Measurements from ENCODE around the gene C2orf76. TPM values are rescaled to one million over a fixed set of nuclear protein-coding genes. Genes with fewer than 3 reads are reported as not detected.
A peak's percentile ranks its signal among the peaks of the same experiment; 100 is the strongest.

Gene C2orf76
- total RNA-seq, 1 experiment from 2014 or later = 5.7 TPM

- Histone ChIP-seq H3K4me2 (ENCODE audit: insufficient read depth, insufficient read length, low read length) (no peak overlapping the region), H3K56ac (ENCODE audit: insufficient read length, low read depth, low read length) (no peak overlapping the region), H3K79me2 (ENCODE audit: insufficient read depth, low read length) (no peaks in the 10 kb centered on the region), H2BK120ac (ENCODE audit: low read depth, low read length, poor library complexity, severe bottlenecking) (no peak overlapping the region), H3K27me3 (ENCODE audit: insufficient read depth, low read length) (no peaks in the 10 kb centered on the region), H2BK12ac (ENCODE audit: insufficient read length, low read depth, low read length) (no peak overlapping the region), H3K4ac (ENCODE audit: low read depth, low read length) (no peak overlapping the region), H3K9me3 (ENCODE audit: control insufficient read depth, low read depth, low read length) (no peaks in the 10 kb centered on the region), H2AK5ac (ENCODE audit: insufficient read length, low read length) (no peak overlapping the region), H3T11ph (ENCODE audit: low read length) (no peak overlapping the region), H3K23ac (ENCODE audit: insufficient read length, low read depth, low read length) (no peak overlapping the region), H3K4me1 (ENCODE audit: insufficient read depth, low read length) (no peaks in the 10 kb centered on the region; the same call in 1 of the 2 replicates), H3K14ac (ENCODE audit: insufficient read depth, low read length) (no peak overlapping the region), H3K79me1 (ENCODE audit: insufficient read depth, low read depth, low read length, poor library complexity, severe bottlenecking) (no peaks in the 10 kb centered on the region), H4K91ac (ENCODE audit: insufficient read length, low read depth, low read length) (no peak overlapping the region), H3K27ac (ENCODE audit: insufficient read length, low read depth, low read length) (no peak overlapping the region), H2BK5ac (ENCODE audit: insufficient read length, low read length) (no peak overlapping the region), H3K23me2 (ENCODE audit: insufficient read length, low read depth, low read length, poor library complexity, severe bottlenecking) (no peaks in the 10 kb centered on the region), H2BK20ac (ENCODE audit: low read depth, low read length, poor library complexity, severe bottlenecking) (no peak overlapping the region), H2AFZ (ENCODE audit: low read length) (no peak overlapping the region), H3K18ac (ENCODE audit: insufficient read length, low read depth, low read length) (no peak overlapping the region), H4K8ac (replicated peaks; ENCODE audit: insufficient read length, low read depth, low read length) (no peak overlapping the region), H2BK15ac (ENCODE audit: low read depth, low read length) (no peak overlapping the region), H3K9ac (ENCODE audit: extremely low read depth, insufficient read length, low read length) (no peak overlapping the region), H4K20me1 (ENCODE audit: control insufficient read depth, insufficient read depth, insufficient read length) (no peaks in the 10 kb centered on the region), H4K5ac (ENCODE audit: insufficient read length, low read depth, low read length) (no peak overlapping the region)
- H3K9me3 Mint-ChIP-seq = no peaks in the 10 kb centered on the region
- H3K27ac Mint-ChIP-seq = peak overlapping the region in 1 of 3 experiments; percentile 84; a peak in 1 of 7 replicates
- no CpG with 5 or more reads among the region's 11 CpGs for whole genome bisulfite sequencing (ENCODE audit: extremely low coverage, insufficient read length, low lambda C conversion rate)
- DNase-seq = no peak
- H3K27me3 Mint-ChIP-seq (ENCODE audit: low read depth) = no peaks in the 10 kb centered on the region
- peaks cover 0 to 11% (median 4%) of the 10 kb centered on the region in 3 experiments; a peak in 6 of 7 replicates for H3K36me3 Mint-ChIP-seq (ENCODE audit: insufficient read depth in 1 of 3, low read depth in 3 of 3)
- peaks cover 53 to 64% of the 10 kb centered on the region in 2 experiments for H3K4me1 Mint-ChIP-seq
- TF ChIP-seq CTCF (conservative IDR thresholded peaks at IDR 0.05) = no peak
- no peak overlapping the region for H3K4me3 Mint-ChIP-seq
Observed at GRCh38 chr2:119260646-119261492, 105.8 kb downstream of the C2orf76 start.

Data from H9 (cell line).